GM21723 (cell line): Measurements from ENCODE around the gene DDA1.

Experiments
- ATAC-seq: cut with Tn5 transposase; IDR thresholded peaks from one replicate; pipeline ENCODE4 v1.9.1; 2021; ENCODE audit warnings: mild to moderate bottlenecking, moderate library complexity; ENCODE audit not compliant: unreplicated experiment

The DDA1 gene

DNA sequence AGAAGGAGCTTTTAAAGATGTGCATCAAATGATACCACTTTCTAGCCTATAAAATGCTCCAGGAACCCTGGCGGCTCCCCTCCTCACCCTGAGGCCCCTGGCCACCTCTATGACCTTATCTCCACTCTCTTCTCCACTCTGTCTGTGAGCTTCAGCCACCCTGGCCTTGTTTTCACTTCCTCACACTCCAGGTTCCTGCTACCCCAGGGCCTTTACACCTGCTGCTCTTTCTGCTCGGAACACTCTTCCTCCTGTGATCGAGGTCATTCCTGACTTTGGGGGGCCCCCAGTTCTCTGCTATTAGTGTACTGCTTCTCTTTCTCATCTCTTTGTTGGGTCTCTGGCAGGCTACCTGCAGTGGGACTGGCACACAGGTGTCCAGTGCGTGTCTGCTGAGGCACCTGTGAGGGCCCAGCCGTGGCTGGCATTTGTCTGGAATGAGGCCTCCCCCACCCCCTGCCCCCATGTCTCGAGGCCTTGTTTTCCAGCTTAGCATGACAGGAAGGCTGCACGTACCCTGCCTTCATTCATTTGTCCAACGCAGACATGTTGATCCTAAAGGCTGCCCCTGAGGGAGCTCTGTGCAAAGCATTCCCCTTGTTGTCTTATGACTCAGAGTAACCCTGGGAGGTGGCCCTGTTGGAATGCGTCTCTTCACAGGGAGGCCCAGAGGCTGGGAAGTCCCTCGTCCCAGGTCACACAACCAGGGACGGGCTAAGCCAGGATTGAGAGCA is 2.3 kb downstream of the DDA1 start:
- no peak for ATAC-seq

DNA sequence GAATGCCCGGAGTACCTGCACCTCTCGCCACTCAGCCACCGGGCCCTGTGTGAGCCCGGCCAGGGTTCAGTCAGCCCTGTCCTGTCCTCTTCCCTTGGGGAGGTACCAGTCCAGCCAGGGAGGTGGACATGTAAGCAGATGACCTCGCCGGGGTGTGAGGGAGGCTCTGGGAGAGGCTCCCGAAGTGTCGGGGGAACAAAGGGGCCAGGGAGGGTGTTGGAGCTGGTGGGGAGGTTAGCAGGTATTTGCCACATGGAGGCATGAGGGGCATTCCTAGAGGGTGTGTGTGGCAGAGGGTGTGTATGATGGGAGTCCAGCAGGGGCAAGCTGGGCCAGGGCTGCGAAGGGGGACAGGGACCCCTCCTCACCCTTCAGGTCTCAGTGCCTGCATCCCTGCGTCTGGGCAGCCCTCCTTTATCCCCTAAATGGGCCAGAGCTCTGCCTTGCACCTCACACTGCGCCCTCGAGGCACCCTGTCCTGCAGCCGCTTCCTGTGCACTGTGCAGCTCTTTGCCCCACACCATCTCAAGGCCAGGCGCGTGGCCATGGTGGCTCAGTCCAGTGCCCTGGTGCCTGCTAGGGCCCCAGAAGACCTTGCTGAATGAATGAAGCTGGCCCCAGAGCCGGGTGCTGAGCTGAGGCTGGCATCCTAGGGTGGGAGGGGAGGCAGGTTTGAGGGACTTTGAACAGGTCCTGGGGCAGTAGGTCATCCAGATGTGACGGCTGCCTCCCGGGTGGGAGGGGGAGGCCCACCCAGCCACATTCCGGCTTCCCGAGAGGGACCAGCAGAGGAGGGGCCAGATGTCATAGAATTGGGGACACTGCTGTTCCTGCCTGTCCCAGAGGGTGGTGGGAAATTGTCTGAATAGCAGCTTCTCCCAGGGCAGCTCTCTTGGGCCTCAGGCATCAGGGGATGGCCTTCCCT is 3.1 kb downstream of the DDA1 start:
- ATAC-seq = no peak

DNA sequence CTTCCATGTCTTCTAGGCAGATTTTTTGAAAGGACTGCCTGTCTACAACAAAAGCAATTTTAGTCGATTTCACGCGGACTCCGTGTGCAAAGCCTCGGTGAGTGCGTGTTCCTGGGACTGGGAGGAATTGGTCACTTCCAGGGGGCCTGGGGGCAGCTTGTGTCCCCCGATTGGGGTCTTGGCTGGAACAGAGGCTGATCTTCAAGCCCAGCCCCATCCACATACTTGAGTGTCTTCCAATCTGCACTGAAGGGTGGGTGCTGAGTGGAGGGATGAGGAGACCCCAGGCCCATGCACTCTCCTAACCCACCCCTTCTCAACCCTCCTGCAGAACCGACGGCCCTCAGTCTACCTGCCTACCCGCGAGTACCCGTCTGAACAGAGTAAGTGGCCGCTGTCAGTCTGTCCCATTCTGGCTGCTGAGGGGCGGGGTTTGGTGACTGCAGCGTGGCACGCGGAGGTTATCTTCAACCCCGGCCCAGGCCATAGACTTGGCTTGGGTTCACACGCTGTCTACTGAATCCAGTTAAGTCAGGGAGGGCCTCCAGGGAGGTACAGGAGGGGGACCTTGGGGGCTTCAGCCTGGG is 4.7 kb downstream of the DDA1 start:
- ATAC-seq = no peak

DNA sequence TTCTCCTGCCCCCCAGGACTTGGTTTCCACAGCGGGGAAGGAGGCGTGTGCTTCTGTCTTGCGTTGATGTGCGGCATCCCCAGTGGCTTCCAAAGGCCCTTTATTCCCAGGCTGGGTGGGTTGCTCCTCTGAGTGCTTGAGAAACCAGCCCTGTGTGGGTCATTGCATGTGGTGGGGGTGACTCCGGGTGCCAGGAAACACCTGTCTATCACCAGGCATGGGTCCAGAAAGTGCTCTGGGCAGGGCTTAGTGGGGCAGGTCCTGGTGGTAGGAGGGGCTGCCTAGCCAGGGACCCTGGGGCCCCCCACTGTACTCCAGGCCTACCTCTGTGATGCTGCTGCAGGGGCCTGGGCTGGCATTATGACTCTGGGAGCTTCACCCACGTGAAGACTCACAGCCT is 9.6 kb downstream of the DDA1 start:
- ATAC-seq = no peak

DNA sequence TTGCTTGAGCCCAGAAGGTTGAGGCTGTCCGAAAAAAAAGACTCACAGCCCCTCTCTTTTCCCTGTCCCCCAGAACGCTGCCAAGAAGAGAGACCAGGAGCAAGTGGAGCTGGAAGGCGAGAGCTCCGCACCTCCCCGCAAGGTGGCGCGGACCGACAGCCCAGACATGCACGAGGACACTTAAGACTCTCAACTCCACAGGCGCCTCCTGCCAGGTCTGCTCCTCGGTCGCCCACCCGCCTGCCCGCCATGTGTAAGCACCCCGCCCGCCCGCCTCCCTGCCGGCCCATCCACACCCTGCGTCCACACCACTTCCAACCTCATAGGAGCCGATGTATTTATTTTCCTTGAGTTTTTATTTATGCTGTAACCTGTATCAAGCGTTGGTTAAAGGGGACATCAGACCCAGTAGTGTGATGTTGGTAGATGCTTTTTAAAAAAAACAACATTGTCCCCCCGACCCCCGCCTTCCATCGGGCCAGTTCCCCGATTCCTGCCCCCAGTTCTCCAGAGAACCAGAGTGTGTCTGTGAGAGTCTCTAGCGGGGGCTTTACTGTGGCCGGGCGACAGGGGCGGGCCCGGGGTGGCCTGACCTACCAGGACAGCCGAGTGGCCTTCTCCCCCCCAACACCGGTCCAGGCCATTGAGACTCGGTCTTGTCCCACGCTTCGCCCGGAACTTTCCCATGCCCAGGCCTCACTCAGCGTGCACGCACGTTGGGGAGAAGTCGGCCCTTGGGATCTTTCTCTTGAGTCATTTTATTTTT is 10.3 kb downstream of the DDA1 start:
- ATAC-seq = no peak

DNA sequence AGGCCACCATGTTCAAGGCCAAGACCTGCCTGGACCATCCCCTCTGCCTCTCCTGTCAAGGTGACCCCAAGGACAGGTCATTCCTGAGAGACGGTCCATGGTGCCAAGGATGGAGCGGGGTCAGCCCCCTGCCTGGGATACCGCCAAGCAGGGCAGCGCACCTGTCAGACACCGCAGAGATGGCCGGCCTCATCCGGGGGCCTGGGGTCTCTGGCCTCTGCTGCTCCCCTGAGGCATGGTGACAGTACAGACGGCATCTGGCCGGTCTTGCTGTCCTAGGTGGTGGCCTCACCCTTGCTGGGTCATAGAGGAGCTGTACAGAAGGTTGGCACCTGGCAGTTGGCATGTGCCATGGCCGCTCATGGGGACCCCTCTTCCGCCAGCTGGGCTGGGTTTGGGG is 11.1 kb downstream of the DDA1 start:
- ATAC-seq = no peak

DNA sequence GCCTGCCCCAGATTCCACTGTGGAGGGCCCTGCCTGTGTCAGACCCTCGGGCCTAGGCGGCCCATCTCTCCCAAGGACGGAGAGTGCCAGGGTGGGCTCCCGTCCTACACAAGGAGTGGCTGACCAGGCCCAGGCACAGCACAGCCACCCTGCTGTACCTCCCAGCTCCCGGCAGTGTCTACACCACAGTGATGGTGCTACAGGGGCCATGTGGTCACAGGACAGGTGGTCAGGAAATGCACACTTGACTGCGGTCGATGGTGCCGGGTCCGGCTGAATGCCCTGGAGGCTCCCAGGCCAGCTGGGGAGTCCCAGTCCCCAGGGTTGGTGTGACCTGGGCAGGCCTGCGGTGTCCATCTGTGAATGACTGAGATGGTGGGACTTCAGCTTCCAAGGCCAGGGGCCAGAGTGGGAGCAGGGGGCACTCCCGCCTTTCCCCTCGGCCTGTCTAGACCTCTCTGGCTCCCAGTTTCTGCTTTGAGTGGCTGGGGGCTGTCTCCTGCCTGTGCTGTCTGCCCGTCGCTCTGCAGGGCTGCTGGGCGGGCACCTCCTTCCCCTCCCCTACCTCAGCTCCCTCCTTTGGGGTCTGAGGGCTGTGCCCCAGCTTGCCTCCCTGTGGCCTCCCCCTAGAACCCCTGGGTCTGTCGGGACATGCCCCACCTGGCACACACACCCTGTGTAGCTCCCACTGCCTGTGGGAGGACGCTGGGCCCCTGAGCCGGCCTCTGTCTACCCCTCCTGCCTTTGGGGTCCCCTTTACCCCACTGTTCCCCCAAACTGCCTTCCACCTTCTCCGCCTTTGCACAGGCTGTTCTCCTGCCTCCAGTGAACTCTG is 12.5 kb downstream of the DDA1 start:
- ATAC-seq = no peak

DNA sequence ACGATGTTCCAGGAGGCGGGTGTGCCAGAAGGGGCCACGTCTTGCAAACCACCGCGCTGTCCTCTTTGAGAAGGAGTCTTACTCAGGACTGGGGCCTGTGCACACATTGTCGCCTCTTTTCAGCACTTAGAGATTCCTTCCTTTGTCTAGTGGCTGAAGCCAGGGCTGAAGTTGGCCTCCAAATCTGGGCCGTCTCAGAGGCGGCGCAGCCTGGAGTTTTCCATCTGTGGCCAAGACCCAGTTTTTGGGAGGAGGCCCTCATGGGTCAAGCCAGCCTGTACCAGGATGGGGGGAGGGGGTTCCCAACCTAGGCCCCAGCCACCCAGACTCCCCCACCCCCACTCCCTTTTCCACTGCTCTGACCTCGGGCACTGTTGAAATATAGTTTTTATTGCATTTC is 13.5 kb downstream of the DDA1 start:
- no peak for ATAC-seq

DNA sequence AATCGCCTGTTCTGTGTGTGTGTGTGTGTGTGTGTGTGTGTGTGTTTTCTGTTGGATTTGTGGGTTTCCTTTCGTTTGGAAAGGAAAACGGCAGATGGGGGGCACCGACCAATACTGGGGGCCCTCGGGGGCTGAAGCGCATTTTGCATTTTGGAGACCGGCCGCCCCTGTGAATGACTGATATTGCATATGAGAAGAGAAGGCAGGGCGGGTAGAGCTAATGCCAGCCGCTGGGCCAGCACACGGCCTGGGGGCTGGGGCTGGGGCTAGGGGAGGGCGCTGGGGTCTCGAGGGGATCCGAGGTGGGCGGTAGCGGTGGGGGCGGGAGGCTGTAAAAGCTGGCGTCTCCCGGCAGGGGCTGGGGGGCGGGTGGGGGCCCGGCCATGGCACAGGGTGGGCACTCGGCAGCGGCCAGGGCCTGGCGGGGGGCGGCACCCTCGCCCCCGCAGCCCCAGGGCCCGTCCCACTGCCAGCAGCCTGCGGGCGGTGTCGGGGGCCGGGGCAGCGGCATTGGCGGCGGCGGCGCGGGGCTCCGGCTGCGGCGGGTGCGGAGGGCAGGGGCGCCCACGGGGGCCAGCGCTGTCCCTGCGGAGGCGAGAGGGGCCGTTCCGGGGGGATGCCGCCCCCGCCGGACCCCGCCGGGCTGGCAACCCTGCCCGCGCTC is 14.1 kb downstream of the DDA1 start:
- ATAC-seq = no peak

DNA sequence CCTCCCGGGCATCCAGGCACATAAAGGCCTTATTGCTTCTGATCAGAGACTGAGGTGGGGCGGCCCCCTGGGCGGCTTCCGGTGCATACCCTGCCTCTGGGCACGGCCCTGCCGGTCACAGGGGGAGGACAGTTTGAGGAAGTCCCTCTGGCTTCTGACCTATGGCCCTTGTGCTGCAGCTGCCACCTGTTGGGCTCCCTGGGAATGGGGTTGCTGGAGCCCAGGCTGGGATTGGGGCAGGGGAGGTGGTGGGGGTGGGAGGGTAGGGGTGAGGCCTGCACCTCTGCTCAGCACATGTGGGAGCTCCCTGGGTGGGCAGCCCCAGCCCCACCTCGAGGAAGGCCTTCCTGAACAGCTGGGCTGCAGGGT is 14.6 kb downstream of the DDA1 start:
- ATAC-seq = no peak

DNA sequence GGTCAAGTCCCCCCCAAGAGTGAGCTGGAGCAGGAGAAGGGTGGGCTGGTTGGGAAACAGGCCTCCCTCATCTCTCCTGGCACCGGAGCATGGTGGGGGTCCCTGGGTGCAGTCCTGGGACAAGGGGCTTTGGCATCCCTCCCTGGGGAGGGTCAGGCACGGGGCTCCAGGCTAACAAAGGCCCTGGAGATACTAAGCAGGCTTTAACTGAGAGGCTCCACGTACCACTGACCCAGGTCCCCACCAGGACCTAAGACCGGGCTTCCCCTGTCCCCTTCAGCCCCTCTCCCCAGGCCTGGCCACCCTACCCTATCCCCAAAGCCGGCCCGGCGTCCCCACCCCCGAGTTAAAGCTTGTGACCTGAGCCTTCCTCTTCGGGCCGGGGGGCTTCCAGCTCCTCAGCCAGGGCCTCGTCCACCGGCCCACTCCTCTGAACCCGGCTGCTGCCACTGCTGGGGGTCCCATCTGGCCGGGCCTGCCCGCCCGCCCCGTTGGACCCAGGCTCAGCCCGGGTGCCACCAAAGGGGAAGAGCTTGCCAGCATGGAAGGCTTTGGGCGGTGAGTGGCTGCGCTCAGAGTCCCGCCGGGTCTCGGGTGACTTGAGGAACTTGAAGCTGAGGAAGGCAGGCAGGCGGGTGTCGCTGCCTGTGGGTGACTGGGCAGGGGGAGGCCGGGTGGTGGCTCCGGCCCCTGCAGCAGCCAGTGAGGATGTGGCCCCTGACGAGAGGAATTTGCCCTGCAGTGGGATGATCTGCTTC is 15.2 kb downstream of the DDA1 start:
- no peak for ATAC-seq

DNA sequence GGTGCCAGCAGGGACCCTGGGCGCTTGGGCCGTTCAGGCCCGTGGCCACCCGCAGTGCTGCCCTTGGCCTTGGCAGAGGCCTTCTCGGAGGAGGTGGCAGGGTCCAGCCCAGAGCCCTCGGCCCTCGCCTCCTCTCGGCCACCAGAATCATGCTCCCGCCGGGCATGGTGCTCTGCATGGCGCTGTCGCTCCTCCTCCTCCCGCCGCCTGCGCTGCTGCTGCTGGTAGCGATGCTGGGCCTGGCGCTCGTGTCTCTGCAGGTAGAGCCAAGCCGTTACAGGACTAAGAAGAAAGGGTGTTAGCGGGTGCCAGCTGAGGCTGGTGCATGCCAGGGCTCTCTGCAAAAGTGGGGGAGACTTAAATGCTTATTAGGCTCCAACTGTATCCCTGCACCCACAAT is 15.8 kb downstream of the DDA1 start:
- ATAC-seq = no peak

DNA sequence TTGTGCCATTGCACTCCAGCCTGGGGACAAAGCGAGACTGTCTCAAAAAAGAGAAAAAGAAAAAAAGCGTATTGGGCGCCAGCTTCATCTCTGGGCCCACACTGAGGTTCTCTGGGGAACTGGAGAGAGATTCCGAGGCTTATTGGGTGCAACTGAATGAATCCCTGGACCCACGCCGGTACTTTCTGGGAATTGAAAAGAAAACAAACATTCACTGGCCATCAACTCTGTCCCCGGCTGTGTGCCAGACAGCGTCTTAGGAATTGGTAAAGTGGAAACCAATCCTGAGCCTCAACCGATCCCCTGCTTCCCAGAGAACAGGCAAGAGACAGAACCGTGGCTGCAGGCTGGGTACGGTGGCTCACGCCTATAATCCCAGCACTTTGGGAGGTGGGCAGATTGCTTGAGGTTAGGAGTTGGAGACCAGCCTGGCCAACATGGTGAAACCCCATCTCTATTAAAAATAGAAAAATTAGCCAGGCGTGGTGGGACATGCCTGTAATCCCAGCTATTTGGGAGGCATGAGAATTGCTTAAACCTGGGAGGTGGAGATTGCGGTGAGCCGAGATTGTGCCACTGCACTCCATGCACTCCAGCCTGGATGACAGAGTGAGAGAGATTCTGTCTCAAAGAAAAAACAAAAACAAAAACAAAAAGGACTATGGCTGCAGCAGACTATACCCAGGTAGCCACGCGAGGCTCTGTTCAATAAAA is 16.7 kb downstream of the DDA1 start:
- no peak for ATAC-seq

DNA sequence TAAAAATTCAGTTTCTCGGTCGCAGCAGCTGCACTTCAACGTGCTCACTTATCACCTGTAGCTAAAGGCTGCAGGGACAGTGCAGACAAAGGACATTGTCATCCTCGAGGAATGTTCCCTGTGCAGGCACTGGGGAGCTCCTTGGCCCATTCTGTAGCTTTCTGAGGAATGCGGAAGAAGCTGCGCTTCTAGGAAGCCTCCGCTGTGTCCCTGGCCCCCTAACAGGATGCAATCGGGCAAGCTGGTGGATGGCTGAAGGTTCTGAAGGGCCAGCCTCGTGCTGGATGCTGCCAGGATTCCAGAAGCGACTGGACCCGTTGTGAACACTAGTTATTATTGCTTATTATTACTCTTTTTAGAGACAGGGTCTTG is 17.2 kb downstream of the DDA1 start:
- no peak for ATAC-seq

DNA sequence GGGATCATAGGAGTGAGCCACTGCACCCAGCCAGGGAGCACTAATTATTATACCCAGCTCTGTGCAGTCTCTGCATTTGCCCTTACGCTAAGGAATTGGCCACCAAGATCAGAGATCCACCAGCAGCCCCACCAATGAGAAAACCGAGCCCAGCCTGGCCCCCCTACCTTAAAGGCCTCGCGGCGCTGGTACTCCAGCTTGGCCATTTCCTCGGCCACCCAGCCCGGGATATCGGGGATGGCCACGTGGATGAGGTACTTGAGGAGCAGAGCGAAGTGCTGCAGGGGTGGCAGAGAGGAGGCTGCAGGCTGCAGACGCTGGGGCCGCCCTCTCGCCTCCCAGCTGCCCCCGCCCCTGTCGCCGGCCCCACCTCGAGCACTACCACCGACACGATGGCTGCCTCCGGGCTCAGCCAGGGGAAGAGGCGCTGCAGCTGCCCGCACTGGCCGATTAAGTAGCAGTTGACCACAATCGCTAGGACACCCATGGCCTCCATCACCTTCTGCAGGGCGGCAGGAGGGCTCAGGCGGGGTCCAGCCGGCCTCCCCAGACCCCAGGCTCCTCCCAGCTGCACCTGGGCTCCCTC is 17.8 kb downstream of the DDA1 start:
- no peak for ATAC-seq

DNA sequence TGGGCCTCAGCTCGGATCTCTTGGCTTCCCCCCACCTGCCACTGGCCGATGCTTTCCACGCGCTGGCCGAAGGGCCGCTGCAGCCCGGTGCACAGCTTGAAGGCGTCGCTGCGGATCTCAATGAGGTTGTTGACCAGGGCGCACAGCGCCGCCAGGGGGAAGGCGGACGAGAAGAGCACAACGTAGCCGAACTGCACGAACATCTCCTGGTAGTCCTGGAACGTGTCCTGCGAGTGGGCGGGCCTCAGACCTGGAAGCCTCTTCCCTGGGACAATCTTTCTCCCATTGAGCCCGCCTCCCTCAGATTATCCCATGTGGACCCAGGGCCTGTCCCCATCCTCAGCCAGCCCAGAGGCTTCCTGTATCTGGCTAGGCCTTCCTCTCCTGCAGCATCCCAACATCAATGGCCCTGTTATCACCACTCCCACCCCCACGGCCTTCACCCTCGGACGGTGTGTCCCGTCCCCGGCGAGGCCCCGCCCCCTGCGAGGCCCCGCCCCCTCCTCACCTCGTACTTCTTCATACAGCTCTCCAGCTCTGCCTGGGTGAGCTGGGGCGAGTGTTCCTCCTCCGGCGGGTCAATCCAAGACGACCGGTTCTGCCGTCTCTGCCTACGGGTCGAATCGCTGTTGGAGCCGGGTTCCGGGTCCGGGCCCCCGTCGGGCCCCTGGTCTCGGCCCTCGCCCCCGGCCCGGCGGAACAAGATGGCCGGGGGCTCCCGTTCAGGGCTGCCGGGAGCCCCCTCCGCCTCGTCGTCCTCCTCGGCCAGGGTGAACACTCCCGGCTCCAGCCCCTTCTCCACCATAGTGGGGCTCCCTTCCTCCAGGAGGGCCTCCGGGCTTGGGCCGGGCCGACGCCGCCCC is 18.5 kb downstream of the DDA1 start:
- ATAC-seq = no peak
